HL-60 (cell line): ENCODE results near the gene CBX4.

ENCODE experiments used
- SPI1 ChIP-seq: IDR thresholded peaks from 2 replicates; pipeline ENCODE4 v1.6.1; 2012; ENCODE audit warnings: low read depth, mild to moderate bottlenecking, borderline replicate concordance
- TF ChIP-seq, protein P1 (sequence below): IDR thresholded peaks from one replicate; pipeline ENCODE4 v1.5.1; 2011; ENCODE audit warnings: low read length, control low read depth, inconsistent platforms; ENCODE audit not compliant: insufficient read depth

DNA sequence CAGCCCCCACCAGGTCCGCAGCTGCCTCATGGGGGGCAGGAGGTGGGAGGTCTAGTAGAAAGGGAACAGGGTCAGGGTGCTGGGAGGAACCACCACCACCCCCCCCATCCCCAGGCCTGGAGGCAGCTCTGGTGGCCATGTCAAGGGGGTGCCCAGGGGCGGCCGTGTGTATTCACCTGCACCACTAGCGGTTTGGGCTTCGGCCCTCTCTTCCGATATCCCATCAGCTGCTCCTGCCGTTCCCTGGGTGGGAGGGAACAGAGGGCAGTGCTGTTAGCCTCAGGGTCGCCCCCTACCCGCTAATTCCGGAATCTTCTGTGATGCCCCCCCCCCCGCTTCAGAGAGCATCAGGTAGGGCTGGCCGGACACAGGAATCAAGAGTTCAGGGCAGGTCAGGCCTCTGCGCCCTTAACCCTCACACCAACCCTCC lies 3.8 kb downstream of the CBX4 start:
- TF ChIP-seq, protein P1, sequence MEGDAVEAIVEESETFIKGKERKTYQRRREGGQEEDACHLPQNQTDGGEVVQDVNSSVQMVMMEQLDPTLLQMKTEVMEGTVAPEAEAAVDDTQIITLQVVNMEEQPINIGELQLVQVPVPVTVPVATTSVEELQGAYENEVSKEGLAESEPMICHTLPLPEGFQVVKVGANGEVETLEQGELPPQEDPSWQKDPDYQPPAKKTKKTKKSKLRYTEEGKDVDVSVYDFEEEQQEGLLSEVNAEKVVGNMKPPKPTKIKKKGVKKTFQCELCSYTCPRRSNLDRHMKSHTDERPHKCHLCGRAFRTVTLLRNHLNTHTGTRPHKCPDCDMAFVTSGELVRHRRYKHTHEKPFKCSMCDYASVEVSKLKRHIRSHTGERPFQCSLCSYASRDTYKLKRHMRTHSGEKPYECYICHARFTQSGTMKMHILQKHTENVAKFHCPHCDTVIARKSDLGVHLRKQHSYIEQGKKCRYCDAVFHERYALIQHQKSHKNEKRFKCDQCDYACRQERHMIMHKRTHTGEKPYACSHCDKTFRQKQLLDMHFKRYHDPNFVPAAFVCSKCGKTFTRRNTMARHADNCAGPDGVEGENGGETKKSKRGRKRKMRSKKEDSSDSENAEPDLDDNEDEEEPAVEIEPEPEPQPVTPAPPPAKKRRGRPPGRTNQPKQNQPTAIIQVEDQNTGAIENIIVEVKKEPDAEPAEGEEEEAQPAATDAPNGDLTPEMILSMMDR: no peak
- no peak for TF ChIP-seq SPI1
